HepG2 (cell line): ENCODE results near the gene GUCY2D. TPM values are rescaled to one million over a fixed set of nuclear protein-coding genes. Genes with fewer than 3 reads are reported as not detected.

ENCODE experiments used
- CBFB ChIP-seq: sonication (generic); formaldehyde crosslinking; IDR thresholded peaks from 2 replicates; pipeline ENCODE4 v1.4.0; 2020; ENCODE audit warnings: missing genetic modification reagents
- HMG20B ChIP-seq: conservative IDR thresholded peaks from 2 replicates; pipeline ENCODE4 v1.6.1; 2016; ENCODE audit warnings: missing genetic modification reagents, missing compliant biosample characterization
- HNF4A ChIP-seq: sonication (generic); formaldehyde crosslinking; IDR thresholded peaks from 2 replicates; pipeline ENCODE4 v1.4.0; 2020; ENCODE audit warnings: missing genetic modification reagents
- KDM1A ChIP-seq: IDR thresholded peaks from 2 replicates; pipeline ENCODE4 v1.6.1; 2016; ENCODE audit warnings: missing compliant biosample characterization
- MBD4 ChIP-seq: IDR thresholded peaks from 2 replicates; pipeline ENCODE4 v1.6.1; 2012; ENCODE audit warnings: low read length, inconsistent platforms, borderline replicate concordance
- MED13 ChIP-seq: sonication (generic); formaldehyde crosslinking; IDR thresholded peaks from 2 replicates; pipeline ENCODE4 v1.5.0; 2020; ENCODE audit warnings: missing genetic modification reagents
- MEF2D ChIP-seq: sonication (generic); formaldehyde crosslinking; IDR thresholded peaks from 2 replicates; pipeline ENCODE4 v1.5.1; 2020; ENCODE audit warnings: mild to moderate bottlenecking, missing genetic modification reagents
- MTF2 ChIP-seq: sonication (generic); formaldehyde crosslinking; IDR thresholded peaks from 2 replicates; pipeline ENCODE4 v1.5.0; 2020; ENCODE audit warnings: missing genetic modification reagents, borderline replicate concordance
- PLRG1 ChIP-seq: fragments of 450-650 bp; conservative IDR thresholded peaks from 2 replicates; pipeline ENCODE4 v1.6.1; 2016
- SIN3A ChIP-seq: IDR thresholded peaks from 2 replicates; pipeline ENCODE4 v1.6.1; 2011; ENCODE audit warnings: low read depth, mild to moderate bottlenecking, control low read depth, low read length, borderline replicate concordance
- SMARCE1 ChIP-seq: fragments of 450-650 bp; IDR thresholded peaks from 2 replicates; pipeline ENCODE4 v1.6.1; 2017; ENCODE audit warnings: borderline replicate concordance
- SP5 ChIP-seq: IDR thresholded peaks from 2 replicates; pipeline ENCODE4 v1.6.1; 2016; ENCODE audit warnings: low read depth, borderline replicate concordance
- THAP11 ChIP-seq: IDR thresholded peaks from 2 replicates; pipeline ENCODE4 v1.6.1; 2016; ENCODE audit warnings: missing biosample characterization, missing genetic modification reagents
- ZNF3 ChIP-seq: IDR thresholded peaks from 2 replicates; pipeline ENCODE4 v1.7.0; 2017; ENCODE audit warnings: inconsistent platforms
- ZNF460 ChIP-seq: sonication (generic); formaldehyde crosslinking; IDR thresholded peaks from 2 replicates; pipeline ENCODE4 v1.5.1; 2020; ENCODE audit warnings: missing genetic modification reagents, mild to moderate bottlenecking, borderline replicate concordance
- ZNF543 ChIP-seq: sonication (generic); formaldehyde crosslinking; IDR thresholded peaks from 2 replicates; pipeline ENCODE4 v1.4.0; 2020; ENCODE audit warnings: mild to moderate bottlenecking, missing genetic modification reagents
- ZNF550 ChIP-seq: sonication (generic); formaldehyde crosslinking; IDR thresholded peaks from 2 replicates; pipeline ENCODE4 v1.4.0; 2020; ENCODE audit warnings: mild to moderate bottlenecking, missing genetic modification reagents, borderline replicate concordance
- ZNF747 ChIP-seq: sonication (generic); formaldehyde crosslinking; IDR thresholded peaks from 2 replicates; pipeline ENCODE4 v1.8.1; 2023; ENCODE audit warnings: missing genetic modification reagents, mild to moderate bottlenecking, borderline replicate concordance
- ZNF75D ChIP-seq: sonication (generic); formaldehyde crosslinking; IDR thresholded peaks from 2 replicates; pipeline ENCODE4 v1.8.1; 2023; ENCODE audit warnings: missing genetic modification reagents, mild to moderate bottlenecking, borderline replicate concordance
- polyA plus RNA-seq, 8 experiments: library from polyadenylated mRNA; depleted of rRNA in 3 of 8; stranded (reverse) in 7 of 8; unstranded in 1 of 8; fragments of >200 nt; fragmentation: Illumina TruSeq in 4 of 8; extraction: Trizol in 4 of 8; gene quantifications; 2 replicates each; pipeline versions ENCODE4 v1.2.1 to v1.2.3, GENCODE V29; 2011 to 2016; ENCODE audit warnings: low read depth in 4 of 8, missing spikeins in 1 of 8, mixed read lengths in 1 of 8; ENCODE audit not compliant: insufficient read depth in 1 of 8
- total RNA-seq, 5 experiments: library from RNA; depleted of rRNA; stranded (reverse); fragments of >200 nt; fragmentation: Illumina TruSeq; extraction: Trizol; gene quantifications; 2 replicates each; pipeline ENCODE4 v1.2.3, GENCODE V29; 2016; ENCODE audit warnings: low read depth in 1 of 5
- TF ChIP-seq, protein P1 (sequence below): sonication (generic); formaldehyde crosslinking; IDR thresholded peaks from 2 replicates; pipeline ENCODE4 v1.4.0; 2020; ENCODE audit warnings: missing genetic modification reagents
- TF ChIP-seq, protein P2 (sequence below): sonication (generic); formaldehyde crosslinking; IDR thresholded peaks from 2 replicates; pipeline ENCODE4 v1.4.0; 2020; ENCODE audit warnings: missing genetic modification reagents, mild to moderate bottlenecking, borderline replicate concordance
- TF ChIP-seq, protein P3 (sequence below): sonication (generic); formaldehyde crosslinking; IDR thresholded peaks from 2 replicates; pipeline ENCODE4 v1.5.0; 2020; ENCODE audit warnings: missing genetic modification reagents
- TF ChIP-seq, protein P4 (sequence below): sonication (generic); formaldehyde crosslinking; IDR thresholded peaks from 2 replicates; pipeline ENCODE4 v1.8.0; 2023; ENCODE audit warnings: mild to moderate bottlenecking, missing genetic modification reagents

The GUCY2D gene
- total and polyA plus RNA-seq, 2 of the 13 experiments (the other 11 are each of a cell fraction or from before 2014, with no cell fraction given): not detected

DNA sequence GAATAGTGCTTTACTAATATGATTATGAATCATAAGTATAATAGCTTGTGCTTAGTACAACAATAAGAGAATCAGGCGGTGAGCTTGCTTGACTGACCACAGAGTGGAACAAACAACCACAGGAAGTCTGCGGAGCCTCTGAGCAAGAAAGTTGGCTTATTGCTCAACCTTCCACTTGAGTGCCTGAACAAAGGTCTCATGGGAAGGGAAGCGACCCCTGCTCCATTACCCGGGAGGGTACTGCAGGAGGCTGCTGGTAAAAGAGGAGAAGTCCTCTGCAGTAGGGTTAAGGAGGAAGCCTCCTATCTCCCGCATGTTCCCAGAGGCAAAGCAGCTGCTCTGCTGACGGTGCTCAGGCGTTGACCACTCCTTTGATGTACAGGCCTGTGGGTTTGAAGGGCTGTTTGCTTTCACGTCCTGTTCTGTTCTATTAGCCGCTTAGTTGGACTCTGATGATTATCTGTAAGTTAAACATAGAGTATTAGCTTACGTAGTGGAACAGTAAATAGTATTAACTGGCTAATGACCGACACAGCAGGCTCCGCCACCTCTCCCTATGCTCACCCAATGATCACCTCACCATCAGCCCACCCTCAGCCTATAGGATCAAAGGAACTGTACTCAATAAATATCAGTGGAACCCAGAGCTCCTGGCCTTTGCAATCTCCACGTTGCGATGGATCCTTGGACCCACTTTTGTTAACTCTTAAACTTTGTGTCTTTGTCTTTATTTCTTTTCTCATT lies 54.0 kb downstream of the GUCY2D start (continued):
- TF ChIP-seq, protein P1, sequence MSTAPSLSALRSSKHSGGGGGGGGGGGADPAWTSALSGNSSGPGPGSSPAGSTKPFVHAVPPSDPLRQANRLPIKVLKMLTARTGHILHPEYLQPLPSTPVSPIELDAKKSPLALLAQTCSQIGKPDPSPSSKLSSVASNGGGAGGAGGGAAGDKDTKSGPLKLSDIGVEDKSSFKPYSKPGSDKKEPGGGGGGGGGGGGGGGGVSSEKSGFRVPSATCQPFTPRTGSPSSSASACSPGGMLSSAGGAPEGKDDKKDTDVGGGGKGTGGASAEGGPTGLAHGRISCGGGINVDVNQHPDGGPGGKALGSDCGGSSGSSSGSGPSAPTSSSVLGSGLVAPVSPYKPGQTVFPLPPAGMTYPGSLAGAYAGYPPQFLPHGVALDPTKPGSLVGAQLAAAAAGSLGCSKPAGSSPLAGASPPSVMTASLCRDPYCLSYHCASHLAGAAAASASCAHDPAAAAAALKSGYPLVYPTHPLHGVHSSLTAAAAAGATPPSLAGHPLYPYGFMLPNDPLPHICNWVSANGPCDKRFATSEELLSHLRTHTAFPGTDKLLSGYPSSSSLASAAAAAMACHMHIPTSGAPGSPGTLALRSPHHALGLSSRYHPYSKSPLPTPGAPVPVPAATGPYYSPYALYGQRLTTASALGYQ (CRISPR knock-in tag): peak; percentile 98
- no peak for TF ChIP-seq THAP11 (CRISPR knock-in tag)
- TF ChIP-seq, protein P2, sequence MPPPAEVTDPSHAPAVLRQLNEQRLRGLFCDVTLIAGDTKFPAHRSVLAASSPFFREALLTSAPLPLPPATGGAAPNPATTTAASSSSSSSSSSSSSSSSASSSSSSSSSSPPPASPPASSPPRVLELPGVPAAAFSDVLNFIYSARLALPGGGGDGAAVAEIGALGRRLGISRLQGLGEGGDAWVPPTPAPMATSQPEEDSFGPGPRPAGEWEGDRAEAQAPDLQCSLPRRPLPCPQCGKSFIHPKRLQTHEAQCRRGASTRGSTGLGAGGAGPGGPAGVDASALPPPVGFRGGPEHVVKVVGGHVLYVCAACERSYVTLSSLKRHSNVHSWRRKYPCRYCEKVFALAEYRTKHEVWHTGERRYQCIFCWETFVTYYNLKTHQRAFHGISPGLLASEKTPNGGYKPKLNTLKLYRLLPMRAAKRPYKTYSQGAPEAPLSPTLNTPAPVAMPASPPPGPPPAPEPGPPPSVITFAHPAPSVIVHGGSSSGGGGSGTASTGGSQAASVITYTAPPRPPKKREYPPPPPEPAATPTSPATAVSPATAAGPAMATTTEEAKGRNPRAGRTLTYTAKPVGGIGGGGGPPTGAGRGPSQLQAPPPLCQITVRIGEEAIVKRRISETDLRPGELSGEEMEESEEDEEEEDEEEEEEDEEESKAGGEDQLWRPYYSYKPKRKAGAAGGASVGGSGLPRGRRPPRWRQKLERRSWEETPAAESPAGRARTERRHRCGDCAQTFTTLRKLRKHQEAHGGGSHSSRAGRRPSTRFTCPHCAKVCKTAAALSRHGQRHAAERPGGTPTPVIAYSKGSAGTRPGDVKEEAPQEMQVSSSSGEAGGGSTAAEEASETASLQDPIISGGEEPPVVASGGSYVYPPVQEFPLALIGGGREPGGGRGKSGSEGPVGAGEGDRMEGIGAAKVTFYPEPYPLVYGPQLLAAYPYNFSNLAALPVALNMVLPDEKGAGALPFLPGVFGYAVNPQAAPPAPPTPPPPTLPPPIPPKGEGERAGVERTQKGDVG (CRISPR knock-in tag): peak; percentile 47; the same call in 1 of the 2 replicates
- TF ChIP-seq PLRG1: no peak
- TF ChIP-seq ZNF75D (CRISPR knock-in tag): no peak
- TF ChIP-seq KDM1A (CRISPR knock-in tag): no peak
- peak; percentile 78; the same call in 1 of the 2 replicates for TF ChIP-seq MBD4
- no peak; the same call in 1 of the 2 replicates for TF ChIP-seq MED13 (CRISPR knock-in tag)
- no peak for TF ChIP-seq SMARCE1
- TF ChIP-seq CBFB (CRISPR knock-in tag): peak; percentile 99
- TF ChIP-seq, protein P3, sequence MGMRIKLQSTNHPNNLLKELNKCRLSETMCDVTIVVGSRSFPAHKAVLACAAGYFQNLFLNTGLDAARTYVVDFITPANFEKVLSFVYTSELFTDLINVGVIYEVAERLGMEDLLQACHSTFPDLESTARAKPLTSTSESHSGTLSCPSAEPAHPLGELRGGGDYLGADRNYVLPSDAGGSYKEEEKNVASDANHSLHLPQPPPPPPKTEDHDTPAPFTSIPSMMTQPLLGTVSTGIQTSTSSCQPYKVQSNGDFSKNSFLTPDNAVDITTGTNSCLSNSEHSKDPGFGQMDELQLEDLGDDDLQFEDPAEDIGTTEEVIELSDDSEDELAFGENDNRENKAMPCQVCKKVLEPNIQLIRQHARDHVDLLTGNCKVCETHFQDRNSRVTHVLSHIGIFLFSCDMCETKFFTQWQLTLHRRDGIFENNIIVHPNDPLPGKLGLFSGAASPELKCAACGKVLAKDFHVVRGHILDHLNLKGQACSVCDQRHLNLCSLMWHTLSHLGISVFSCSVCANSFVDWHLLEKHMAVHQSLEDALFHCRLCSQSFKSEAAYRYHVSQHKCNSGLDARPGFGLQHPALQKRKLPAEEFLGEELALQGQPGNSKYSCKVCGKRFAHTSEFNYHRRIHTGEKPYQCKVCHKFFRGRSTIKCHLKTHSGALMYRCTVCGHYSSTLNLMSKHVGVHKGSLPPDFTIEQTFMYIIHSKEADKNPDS (CRISPR knock-in tag): peak; percentile 98
- no peak for TF ChIP-seq ZNF460
- TF ChIP-seq ZNF747 (CRISPR knock-in tag): peak; percentile 70; the same call in 1 of the 2 replicates
- TF ChIP-seq HNF4A (CRISPR knock-in tag): peak; percentile 74
- TF ChIP-seq, protein P4, sequence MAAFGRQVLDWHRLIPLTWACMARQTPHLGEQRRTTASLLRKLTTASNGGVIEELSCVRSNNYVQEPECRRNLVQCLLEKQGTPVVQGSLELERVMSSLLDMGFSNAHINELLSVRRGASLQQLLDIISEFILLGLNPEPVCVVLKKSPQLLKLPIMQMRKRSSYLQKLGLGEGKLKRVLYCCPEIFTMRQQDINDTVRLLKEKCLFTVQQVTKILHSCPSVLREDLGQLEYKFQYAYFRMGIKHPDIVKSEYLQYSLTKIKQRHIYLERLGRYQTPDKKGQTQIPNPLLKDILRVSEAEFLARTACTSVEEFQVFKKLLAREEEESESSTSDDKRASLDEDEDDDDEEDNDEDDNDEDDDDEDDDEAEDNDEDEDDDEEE (CRISPR knock-in tag): no peak
- 0 out of 2 replicates have a peak, but pooled peaks have one; percentile 40 for TF ChIP-seq ZNF543
- TF ChIP-seq SIN3A: peak; percentile 93
- TF ChIP-seq MEF2D (CRISPR knock-in tag): peak; percentile 83
- TF ChIP-seq HMG20B (CRISPR knock-in tag): peak; percentile 96
- TF ChIP-seq SP5 (CRISPR knock-in tag): peak; percentile 67; the same call in 1 of the 2 replicates
- TF ChIP-seq MTF2 (CRISPR knock-in tag): no peak
- 0 out of 2 replicates have a peak, but pooled peaks have one; percentile 33 for TF ChIP-seq ZNF3 (CRISPR knock-in tag)
- TF ChIP-seq ZNF550 (CRISPR knock-in tag): no peak
